OCI-LY7 (cell line): Measurements from ENCODE around the gene FSD1L. TPM values are rescaled to one million over a fixed set of nuclear protein-coding genes. Genes with fewer than 3 reads are reported as not detected.

Experiments used
- BruUV-seq: library from RNA; stranded (reverse); fragments of 400-500 nt; replicated peaks from 2 replicates; lab custom pipeline; 2021; lab: Mats Ljungman, UMichigan
- CTCF ChIA-PET: fragments of 300-600 bp; sonication (Branson Sonifier 250); formaldehyde crosslinking; loops from one replicate; lab custom pipeline; 2022; ENCODE audit warnings: antibody characterized with exemption; ENCODE audit not compliant: unreplicated experiment; lab: Charles Lee
- POLR2A ChIA-PET: fragments of 300-600 bp; sonication (Branson Sonifier 250); formaldehyde crosslinking; loops from one replicate; lab custom pipeline; 2022; ENCODE audit warnings: antibody characterized with exemption; lab: Charles Lee
- DNase-seq: peaks from one replicate; pipeline ENCODE4 v3.0.0-alpha.2; 2015; ENCODE audit warnings: low spot score
- H2AFZ ChIP-seq: fragments of 200-600 bp; sonication (generic), shearing (Covaris generic); 2 replicates; pipeline ENCODE4 v1.6.1; 2014; ENCODE audit warnings: mild to moderate bottlenecking, antibody characterized with exemption, low read length, moderate library complexity
- H3K27ac ChIP-seq: fragments of 200-600 bp; sonication (generic); 2 replicates; pipeline ENCODE4 v1.5.1; 2014; ENCODE audit warnings: mixed run types, low read depth, mild to moderate bottlenecking, moderate library complexity, low read length, inconsistent platforms; ENCODE audit not compliant: poor library complexity, severe bottlenecking
- H3K36me3 ChIP-seq: fragments of 200-600 bp; sonication (generic); 2 replicates; pipeline ENCODE4 v1.6.1; 2014; ENCODE audit warnings: mild to moderate bottlenecking, antibody characterized with exemption, low read length, moderate library complexity, mixed read lengths; ENCODE audit not compliant: insufficient read depth
- H3K4me1 ChIP-seq: fragments of 200-600 bp; sonication (generic); 2 replicates; pipeline ENCODE4 v1.5.1; 2014; ENCODE audit warnings: mild to moderate bottlenecking, low read length; ENCODE audit not compliant: insufficient read depth, poor library complexity, severe bottlenecking
- H3K4me2 ChIP-seq: fragments of 200-600 bp; sonication (generic); 2 replicates; pipeline ENCODE4 v1.6.1; 2014; ENCODE audit warnings: mild to moderate bottlenecking, low read length
- H3K4me3 ChIP-seq: fragments of 200-600 bp; sonication (generic); 2 replicates; pipeline ENCODE4 v1.5.1; 2014; ENCODE audit warnings: mild to moderate bottlenecking, low read depth, low read length; ENCODE audit not compliant: poor library complexity, severe bottlenecking
- H3K79me2 ChIP-seq: fragments of 200-600 bp; sonication (generic); 2 replicates; pipeline ENCODE4 v1.6.1; 2016; ENCODE audit warnings: low read depth, mild to moderate bottlenecking, low read length, moderate library complexity, mixed read lengths; ENCODE audit not compliant: insufficient read depth
- H3K9me2 ChIP-seq: fragments of 200-600 bp; sonication (generic); 2 replicates; pipeline ENCODE4 v1.6.1; 2016; ENCODE audit warnings: mild to moderate bottlenecking, low read length, mixed read lengths; ENCODE audit not compliant: insufficient read depth
- H3K9me3 ChIP-seq: fragments of 200-600 bp; sonication (generic); 2 replicates; pipeline ENCODE4 v1.6.1; 2014; ENCODE audit warnings: mild to moderate bottlenecking, mixed run types, low read length, mixed read lengths
- H4K20me1 ChIP-seq: fragments of 200-600 bp; sonication (generic); 2 replicates; pipeline ENCODE4 v1.6.1; 2014; ENCODE audit warnings: mild to moderate bottlenecking, antibody characterized with exemption, low read length, moderate library complexity, mixed read lengths; ENCODE audit not compliant: insufficient read depth
- CTCF ChIP-seq: fragments of 200-600 bp; sonication (generic); conservative IDR thresholded peaks from 2 replicates; pipeline ENCODE4 v1.5.1; 2014; ENCODE audit warnings: mild to moderate bottlenecking, antibody characterized with exemption, low read length, moderate library complexity, mixed read lengths
- EZH2phosphoT487 ChIP-seq: fragments of 200-600 bp; sonication (generic); IDR thresholded peaks from 2 replicates; pipeline ENCODE4 v1.6.1; 2018; ENCODE audit warnings: low read depth, borderline replicate concordance, mild to moderate bottlenecking, mixed run types, antibody characterized with exemption, low read length, moderate library complexity, mixed read lengths
- intact Hi-C: fragments of 100-400 bp; cut with micrococcal nuclease; formaldehyde crosslinking; loops from one replicate; pipeline ENCODE4 v1.10.0; 2022; ENCODE audit not compliant: unreplicated experiment
- total RNA-seq, 2 experiments: library from RNA; depleted of rRNA in 1 of 2; stranded (reverse); fragments of >200 nt in 1 of 2; shearing (Covaris generic) in 1 of 2; gene quantifications; 2 replicates each; pipeline ENCODE4 v1.2.3, GENCODE V29; 2014 to 2022

FSD1L gene
- total RNA-seq, 2 experiments from 2014 or later = 4.4 to 7.9 TPM

- ChIA-PET CTCF (no interaction called here), POLR2A (interaction anchor here (0.6 to 2.4 kb wide), 3 partner anchors 10 to 224 kb away, joined by 3 to 12 read pairs (median 5); no protein-coding TSS in a partner anchor)
- BruUV-seq = no TSS peak
- Histone ChIP-seq H3K36me3 (no peaks in the 10 kb centered on the region), H3K9me2 (no peaks in the 10 kb centered on the region), H3K79me2 (no peaks in the 10 kb centered on the region), H3K27ac (no peak overlapping the region), H4K20me1 (no peaks in the 10 kb centered on the region), H3K9me3 (no peaks in the 10 kb centered on the region), H2AFZ (no peak overlapping the region), H3K4me1 (no peaks in the 10 kb centered on the region), H3K4me2 (no peak overlapping the region), H3K4me3 (no peak overlapping the region)
- no peak for DNase-seq
- TF ChIP-seq EZH2phosphoT487 = no peak
- no peak for TF ChIP-seq CTCF
- intact Hi-C loops = no loop called here
Measured at GRCh38 chr9:105432247-105432842, 15.5 kb upstream of the FSD1L start.

GRCh38 chr9:105435453-105435852 lies 12.4 kb upstream of the FSD1L start:
- Histone ChIP-seq H3K4me2 (no peak overlapping the region), H3K27ac (no peak overlapping the region), H3K9me2 (no peaks in the 10 kb centered on the region), H3K4me1 (no peaks in the 10 kb centered on the region), H3K9me3 (no peaks in the 10 kb centered on the region), H3K79me2 (no peaks in the 10 kb centered on the region), H3K36me3 (no peaks in the 10 kb centered on the region), H4K20me1 (no peaks in the 10 kb centered on the region), H2AFZ (no peak overlapping the region), H3K4me3 (no peak overlapping the region)
- DNase-seq = no peak
- intact Hi-C loops = no loop called here
- BruUV-seq = no TSS peak
- ChIA-PET CTCF (no interaction called here), POLR2A (interaction anchor here (0.6 kb wide), 1 partner anchor 299 kb away, joined by 3 read pairs; no protein-coding TSS in a partner anchor)
- TF ChIP-seq CTCF (no peak), EZH2phosphoT487 (no peak)

- H3K4me3 ChIP-seq = no peak overlapping the region
- intact Hi-C loops = no loop called here
- no TSS peak for BruUV-seq
- no peaks in the 10 kb centered on the region for H3K36me3 ChIP-seq
- no peak overlapping the region for H3K27ac ChIP-seq
- H3K4me2 ChIP-seq = no peak overlapping the region
- no peaks in the 10 kb centered on the region for H3K9me3 ChIP-seq
- DNase-seq = no peak
- no peaks in the 10 kb centered on the region for H3K79me2 ChIP-seq
- H4K20me1 ChIP-seq = no peaks in the 10 kb centered on the region
- no peaks in the 10 kb centered on the region for H3K4me1 ChIP-seq
- TF ChIP-seq CTCF = no peak
- TF ChIP-seq EZH2phosphoT487 = no peak
- no peaks in the 10 kb centered on the region for H3K9me2 ChIP-seq
- ChIA-PET CTCF (no interaction called here), POLR2A (interaction anchor here (0.6 kb wide), 1 partner anchor 11 kb away, joined by 5 read pairs; no protein-coding TSS in a partner anchor)
- no peak overlapping the region for H2AFZ ChIP-seq
Measured at GRCh38 chr9:105436783-105437182, 11.1 kb upstream of the FSD1L start.
